MM.1S (cell line): Measurements from ENCODE around the gene RHOF.

Source experiments
- EZH2phosphoT487 ChIP-seq: fragments of 300-600 bp; sonication (generic); IDR thresholded peaks from 2 replicates; pipeline ENCODE4 v1.6.1; 2018; ENCODE audit warnings: antibody characterized with exemption, low read length
- TF ChIP-seq, protein P1 (sequence below): fragments of 300-600 bp; sonication (generic); IDR thresholded peaks from 2 replicates; pipeline ENCODE4 v1.5.1; 2016; ENCODE audit warnings: antibody characterized with exemption, low read length, mixed read lengths

DNA sequence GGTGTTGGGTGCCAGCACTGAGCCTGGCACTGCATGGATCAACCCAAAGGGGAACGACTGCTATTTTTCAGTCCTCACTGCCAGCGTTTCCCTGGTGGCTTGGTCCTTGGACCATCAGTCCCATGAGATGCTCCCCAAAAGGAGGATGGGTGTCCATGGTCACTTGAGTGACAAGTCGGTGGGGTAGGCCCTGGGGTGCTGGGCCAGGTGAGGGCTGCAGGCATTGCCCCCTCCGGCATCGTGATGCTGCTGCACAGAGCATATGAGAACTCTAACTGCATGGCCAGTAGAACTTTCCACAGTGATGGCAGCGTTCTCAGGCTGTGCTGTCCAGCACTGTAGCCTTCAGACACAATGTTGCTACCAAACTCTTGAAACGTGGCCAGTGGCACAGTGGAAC is 26.6 kb upstream of the RHOF start:
- TF ChIP-seq, protein P1, sequence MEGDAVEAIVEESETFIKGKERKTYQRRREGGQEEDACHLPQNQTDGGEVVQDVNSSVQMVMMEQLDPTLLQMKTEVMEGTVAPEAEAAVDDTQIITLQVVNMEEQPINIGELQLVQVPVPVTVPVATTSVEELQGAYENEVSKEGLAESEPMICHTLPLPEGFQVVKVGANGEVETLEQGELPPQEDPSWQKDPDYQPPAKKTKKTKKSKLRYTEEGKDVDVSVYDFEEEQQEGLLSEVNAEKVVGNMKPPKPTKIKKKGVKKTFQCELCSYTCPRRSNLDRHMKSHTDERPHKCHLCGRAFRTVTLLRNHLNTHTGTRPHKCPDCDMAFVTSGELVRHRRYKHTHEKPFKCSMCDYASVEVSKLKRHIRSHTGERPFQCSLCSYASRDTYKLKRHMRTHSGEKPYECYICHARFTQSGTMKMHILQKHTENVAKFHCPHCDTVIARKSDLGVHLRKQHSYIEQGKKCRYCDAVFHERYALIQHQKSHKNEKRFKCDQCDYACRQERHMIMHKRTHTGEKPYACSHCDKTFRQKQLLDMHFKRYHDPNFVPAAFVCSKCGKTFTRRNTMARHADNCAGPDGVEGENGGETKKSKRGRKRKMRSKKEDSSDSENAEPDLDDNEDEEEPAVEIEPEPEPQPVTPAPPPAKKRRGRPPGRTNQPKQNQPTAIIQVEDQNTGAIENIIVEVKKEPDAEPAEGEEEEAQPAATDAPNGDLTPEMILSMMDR: no peak
- no peak for TF ChIP-seq EZH2phosphoT487
